ENCODE results near the gene NAPEPLD.

Gene NAPEPLD

GRCh38 chr7:103143868-103144267 is 5.0 kb downstream of the NAPEPLD start:
- DNase-seq (ENCODE audit: low read depth) = no peak

GRCh38 chr7:103142494-103142893 is 6.4 kb downstream of the NAPEPLD start:
- DNase-seq (ENCODE audit: low read depth) = no peak

DNA sequence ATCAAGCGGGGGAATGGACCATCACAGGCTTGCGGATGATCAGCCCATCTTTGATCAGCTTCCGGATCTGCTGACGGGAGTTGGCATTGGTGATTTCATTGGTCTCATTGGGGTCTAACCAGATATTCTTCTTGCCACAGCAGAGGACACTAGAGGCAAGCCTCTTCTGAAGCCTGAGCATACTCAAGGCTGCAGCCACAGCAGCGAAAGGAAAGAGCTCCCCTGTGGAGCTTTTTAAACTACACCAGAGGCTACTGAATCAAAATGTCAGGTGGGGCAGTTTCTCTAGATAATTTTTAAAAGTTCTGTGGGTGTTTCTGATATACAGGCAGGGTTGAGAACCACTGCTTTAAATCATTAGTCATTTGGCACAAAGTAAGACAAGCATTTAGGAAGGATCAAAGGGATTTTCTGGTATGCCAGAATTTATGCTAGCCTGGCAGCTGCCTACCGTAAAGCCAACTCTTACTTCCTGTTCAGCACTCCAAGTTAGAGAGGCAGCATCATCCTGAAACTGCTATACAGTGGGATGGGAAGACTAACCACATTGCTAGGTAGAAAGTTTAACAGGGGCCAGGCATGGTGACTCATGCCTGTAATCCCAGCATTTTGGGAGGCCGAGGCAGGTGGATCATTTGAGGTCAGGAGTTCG is 7.0 kb downstream of the NAPEPLD start:
- no peak for DNase-seq (ENCODE audit: low read depth)

GRCh38 chr7:103140685-103141084 is 8.2 kb downstream of the NAPEPLD start:
- no peak for DNase-seq (ENCODE audit: low read depth)

- DNase-seq (ENCODE audit: low read depth) = no peak
Observed at GRCh38 chr7:103140061-103140460, 8.8 kb downstream of the NAPEPLD start.

- no peak for DNase-seq (ENCODE audit: low read depth)
Observed at GRCh38 chr7:103134836-103135554, 13.9 kb downstream of the NAPEPLD start.

GRCh38 chr7:103132995-103133688 is 15.8 kb downstream of the NAPEPLD start:
- no peak for DNase-seq (ENCODE audit: low read depth)

GRCh38 chr7:103130901-103131624 is 17.8 kb downstream of the NAPEPLD start:
- DNase-seq (ENCODE audit: low read depth) = no peak

DNA sequence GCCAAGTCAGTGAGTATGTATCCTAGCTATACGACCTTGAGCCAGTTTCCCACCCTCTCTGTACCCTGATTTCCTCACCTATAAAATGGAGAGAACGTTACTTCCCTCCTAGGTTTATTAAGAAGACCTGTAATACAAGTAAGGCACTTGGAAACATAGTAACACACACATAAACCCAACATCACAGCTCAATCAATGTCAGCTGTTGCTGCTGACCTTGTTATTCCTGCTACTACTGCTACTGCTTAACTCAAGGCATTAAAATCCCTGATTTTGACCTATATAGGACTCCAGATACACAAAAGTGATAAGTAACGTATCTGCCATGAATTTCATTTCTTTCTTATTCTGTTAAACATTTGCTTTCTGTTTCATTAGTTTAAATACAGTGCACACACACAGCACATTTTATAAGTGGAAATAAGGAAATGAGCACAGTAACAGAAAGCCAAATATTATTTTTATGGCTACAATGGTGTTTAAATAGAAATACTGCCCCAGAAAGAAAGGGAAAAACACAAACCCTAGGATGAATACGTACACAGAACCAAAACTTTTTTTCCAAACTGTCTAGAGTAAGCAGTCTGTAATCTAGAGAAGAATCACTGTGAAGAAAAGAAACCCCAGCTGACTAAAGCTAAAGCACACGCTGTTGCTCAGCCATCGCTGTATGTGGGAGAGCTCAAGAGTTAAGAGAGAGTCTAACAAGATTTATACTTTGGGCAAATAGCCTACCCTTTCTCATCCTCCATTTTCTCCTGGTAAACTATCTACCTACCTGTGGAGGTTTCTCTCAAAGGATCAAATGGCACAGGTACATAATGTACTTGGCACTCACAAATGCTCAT is 19.0 kb downstream of the NAPEPLD start:
- DNase-seq (ENCODE audit: low read depth) = no peak

GRCh38 chr7:103127006-103127405 is 21.9 kb downstream of the NAPEPLD start:
- no peak for DNase-seq (ENCODE audit: low read depth)

DNA sequence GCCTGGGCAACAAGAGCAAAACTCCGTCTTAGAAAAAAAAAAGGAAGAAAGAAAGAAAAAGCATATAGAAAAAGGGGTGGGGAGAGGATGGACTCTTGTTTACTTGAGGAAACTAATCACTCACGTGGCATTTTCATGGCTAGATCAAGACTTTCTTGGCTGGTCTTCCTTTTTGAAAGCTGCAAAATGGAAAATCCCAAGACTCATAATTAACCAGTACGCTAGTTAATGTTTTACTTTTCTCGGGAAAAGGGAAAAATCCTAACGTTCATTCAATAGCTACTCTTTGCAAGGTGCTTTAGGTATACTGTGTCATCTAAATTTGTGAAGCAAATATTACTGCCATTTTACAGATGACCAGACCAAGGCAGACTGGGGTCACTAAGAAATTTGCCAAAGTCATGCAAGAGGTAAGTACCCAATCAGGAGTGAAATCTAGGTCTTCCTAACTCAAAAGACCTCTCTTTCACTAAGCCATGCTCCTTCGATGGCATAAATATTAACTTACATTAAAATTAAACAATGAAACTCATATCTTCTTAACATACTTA is 24.4 kb downstream of the NAPEPLD start:
- no peak for DNase-seq (ENCODE audit: low read depth)

- DNase-seq (ENCODE audit: low read depth) = no peak
Observed at GRCh38 chr7:103123529-103123928, 25.4 kb downstream of the NAPEPLD start.

DNA sequence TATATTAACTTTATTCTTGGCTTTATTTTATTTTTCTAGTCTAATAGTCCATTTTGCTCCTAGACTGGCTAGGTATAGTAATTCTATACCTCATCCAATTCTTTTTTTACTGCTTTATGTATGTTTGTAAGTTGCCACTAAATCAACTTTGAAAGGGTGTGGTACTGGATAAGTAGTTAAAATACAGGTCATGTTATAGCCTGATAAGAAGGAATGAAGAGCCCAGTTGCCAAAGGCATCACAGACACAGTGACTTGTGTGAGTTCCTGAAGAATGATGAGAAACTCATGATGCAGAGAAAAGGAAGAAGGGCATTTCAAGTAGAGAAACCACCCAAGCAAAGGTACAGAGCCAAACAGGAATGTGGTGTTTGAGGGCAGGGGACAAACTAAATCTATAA is 27.3 kb downstream of the NAPEPLD start:
- no peak for DNase-seq (ENCODE audit: low read depth)

DNA sequence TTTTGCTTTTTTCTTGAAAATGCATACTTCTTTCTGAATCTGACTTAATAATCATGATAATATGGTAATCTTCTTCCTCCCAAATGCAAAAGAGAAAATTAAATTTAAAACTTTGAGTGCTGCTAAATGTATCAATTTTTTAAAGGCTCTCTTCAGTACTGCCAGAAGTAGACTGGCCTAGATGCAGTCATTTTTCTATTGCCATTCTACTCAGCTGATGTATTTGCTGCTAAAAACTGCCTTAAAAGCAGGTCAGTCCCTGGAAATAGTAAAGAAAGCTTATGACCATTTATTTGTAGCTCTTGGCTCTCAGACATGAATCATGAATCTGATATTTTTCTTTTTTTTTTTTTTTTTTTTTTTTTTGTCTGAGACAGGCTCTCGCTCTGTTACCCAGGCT is 28.5 kb downstream of the NAPEPLD start:
- DNase-seq (ENCODE audit: low read depth) = peak; percentile 41

DNA sequence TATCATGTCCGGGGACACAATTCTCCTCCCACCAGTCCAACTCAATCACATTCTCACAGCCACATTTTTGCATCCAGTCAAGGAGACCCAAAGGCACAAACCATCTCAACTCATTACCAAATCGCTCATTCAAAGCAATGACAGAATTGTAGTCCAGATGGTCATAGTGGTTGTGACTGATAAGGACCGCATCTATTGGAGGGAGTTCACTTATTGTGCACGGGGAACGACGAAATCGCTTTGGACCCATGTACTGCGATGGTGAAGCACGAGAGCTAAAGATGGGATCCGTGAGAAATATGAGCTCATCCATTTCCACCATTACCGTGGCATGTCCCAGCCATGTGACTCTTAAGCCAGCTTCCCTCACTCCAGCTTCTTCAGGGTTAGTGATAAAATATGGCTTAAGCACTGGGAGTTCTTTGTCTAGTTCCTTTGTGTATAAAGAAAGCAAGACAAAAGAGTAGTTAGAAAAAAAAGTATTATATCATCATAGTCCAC is 29.1 kb downstream of the NAPEPLD start:
- no peak for DNase-seq (ENCODE audit: low read depth)

GRCh38 chr7:103117465-103117864 is 31.4 kb downstream of the NAPEPLD start:
- DNase-seq (ENCODE audit: low read depth) = no peak

GRCh38 chr7:103116991-103117390 is 31.9 kb downstream of the NAPEPLD start:
- no peak for DNase-seq (ENCODE audit: low read depth)

DNA sequence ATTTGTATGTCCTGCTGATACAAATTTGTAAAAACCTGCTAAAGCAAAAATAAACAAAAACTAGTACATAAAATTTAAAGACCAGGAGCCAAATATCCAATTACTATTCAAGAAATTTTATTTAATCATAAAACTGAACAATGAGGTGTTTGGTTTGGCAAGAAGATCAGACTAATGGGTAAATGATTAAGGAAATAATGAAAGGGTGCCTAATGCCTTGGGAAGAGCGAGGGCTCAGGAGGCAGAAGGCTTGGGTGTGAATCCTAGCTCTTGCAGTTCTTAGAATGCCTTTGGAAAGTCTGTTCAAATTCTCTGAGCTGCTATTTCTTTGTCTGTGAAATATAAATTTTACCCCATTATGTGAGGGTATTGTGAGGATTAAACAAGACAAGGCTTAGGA is 32.4 kb downstream of the NAPEPLD start:
- DNase-seq (ENCODE audit: low read depth) = no peak

GRCh38 chr7:103115771-103116170 is 33.1 kb downstream of the NAPEPLD start:
- DNase-seq (ENCODE audit: low read depth) = no peak

- DNase-seq (ENCODE audit: low read depth) = no peak
Observed at GRCh38 chr7:103114576-103115008, 34.3 kb downstream of the NAPEPLD start.

GRCh38 chr7:103113164-103113563 is 35.7 kb downstream of the NAPEPLD start:
- peak; percentile 93 for DNase-seq (ENCODE audit: low read depth)
